ENCODE data around the gene SLC1A5.

Gene SLC1A5

GRCh38 chr19:46741447-46741846, 46.9 kb downstream of the SLC1A5 start:
- DNase-seq = no peak

GRCh38 chr19:46739290-46739771, 49.1 kb downstream of the SLC1A5 start:
- DNase-seq = no peak

- DNase-seq = no peak
Observed at GRCh38 chr19:46737761-46738171, 50.6 kb downstream of the SLC1A5 start.

GRCh38 chr19:46737298-46737654, 51.1 kb downstream of the SLC1A5 start:
- DNase-seq = no peak

- DNase-seq = no peak
Observed at GRCh38 chr19:46736531-46737297, 51.7 kb downstream of the SLC1A5 start.

GRCh38 chr19:46733690-46734292, 54.6 kb downstream of the SLC1A5 start:
- no peak for DNase-seq

GRCh38 chr19:46732966-46733689, 55.3 kb downstream of the SLC1A5 start:
- no peak for DNase-seq

- DNase-seq = no peak
Observed at GRCh38 chr19:46732172-46732938, 56.0 kb downstream of the SLC1A5 start.

GRCh38 chr19:46731584-46731983, 56.8 kb downstream of the SLC1A5 start:
- DNase-seq = no peak

GRCh38 chr19:46731007-46731501, 57.3 kb downstream of the SLC1A5 start:
- DNase-seq = no peak

- no peak for DNase-seq
Observed at GRCh38 chr19:46730595-46730994, 57.8 kb downstream of the SLC1A5 start.

GRCh38 chr19:46730187-46730586, 58.2 kb downstream of the SLC1A5 start:
- no peak for DNase-seq

GRCh38 chr19:46729696-46730095, 58.7 kb downstream of the SLC1A5 start:
- DNase-seq = no peak

- DNase-seq = no peak
Observed at GRCh38 chr19:46728693-46729339, 59.6 kb downstream of the SLC1A5 start.

GRCh38 chr19:46728208-46728607, 60.2 kb downstream of the SLC1A5 start:
- no peak for DNase-seq

GRCh38 chr19:46727757-46728156, 60.6 kb downstream of the SLC1A5 start:
- DNase-seq = no peak

GRCh38 chr19:46726971-46727501, 61.4 kb downstream of the SLC1A5 start:
- no peak for DNase-seq

GRCh38 chr19:46726551-46726950, 61.8 kb downstream of the SLC1A5 start:
- no peak for DNase-seq

GRCh38 chr19:46725859-46726393, 62.5 kb downstream of the SLC1A5 start:
- no peak for DNase-seq

- DNase-seq = no peak
Observed at GRCh38 chr19:46725036-46725820, 63.2 kb downstream of the SLC1A5 start.

Measured in NCI-H1436 (cell line).